GM19043 (cell line): ENCODE measurements around the gene GPBP1.
A peak's percentile ranks its signal among the peaks of the same experiment; 100 is the strongest.
"Not testable (repeated sequence)": the region's sequence is repeated elsewhere in the genome, so short reads cannot be mapped to it uniquely, and the experiment has no call there.

Experiments
- ATAC-seq: cut with Tn5 transposase; IDR thresholded peaks from one replicate; pipeline ENCODE4 v1.9.1; 2021; ENCODE audit warnings: low read depth; ENCODE audit not compliant: unreplicated experiment

GPBP1 gene

DNA sequence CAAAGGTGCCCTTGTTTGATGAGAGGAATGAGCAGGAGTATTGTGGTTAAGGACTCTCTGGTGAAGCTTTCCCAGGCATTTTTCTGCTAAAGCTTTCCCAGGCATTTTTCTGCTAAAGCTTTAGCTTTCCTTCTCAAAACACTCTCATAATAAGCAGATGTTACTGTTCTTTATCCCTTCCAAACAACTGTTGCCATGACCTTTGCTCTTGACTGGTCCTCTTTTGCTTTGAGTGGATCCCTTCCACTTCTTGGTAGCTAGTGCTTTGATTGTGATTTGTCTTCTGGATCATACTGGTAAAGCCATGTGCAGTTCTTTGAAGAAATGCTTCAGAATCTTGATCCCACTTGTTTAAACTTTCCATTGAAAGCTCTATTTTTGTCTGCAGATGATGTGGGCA lies 85.8 kb downstream of the GPBP1 start:
- no peak for ATAC-seq

DNA sequence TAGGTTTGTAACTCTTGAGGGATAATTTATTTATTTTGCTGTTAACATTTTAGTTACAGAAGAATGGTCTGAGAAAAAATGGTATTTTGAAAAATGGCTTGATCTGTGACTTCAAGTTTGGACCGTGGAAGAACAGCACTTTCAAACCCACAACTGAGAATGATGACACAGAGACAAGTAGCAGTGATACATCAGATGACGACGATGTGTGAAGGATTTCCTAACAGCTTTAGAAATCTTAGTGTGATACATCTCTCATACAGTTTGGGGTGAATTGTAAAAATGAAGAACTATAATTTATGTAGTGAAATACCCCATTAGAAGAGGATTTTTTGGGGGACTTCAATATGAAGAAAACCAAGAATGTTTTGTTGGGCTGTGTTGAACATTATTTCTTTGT lies 88.7 kb downstream of the GPBP1 start:
- no peak for ATAC-seq

DNA sequence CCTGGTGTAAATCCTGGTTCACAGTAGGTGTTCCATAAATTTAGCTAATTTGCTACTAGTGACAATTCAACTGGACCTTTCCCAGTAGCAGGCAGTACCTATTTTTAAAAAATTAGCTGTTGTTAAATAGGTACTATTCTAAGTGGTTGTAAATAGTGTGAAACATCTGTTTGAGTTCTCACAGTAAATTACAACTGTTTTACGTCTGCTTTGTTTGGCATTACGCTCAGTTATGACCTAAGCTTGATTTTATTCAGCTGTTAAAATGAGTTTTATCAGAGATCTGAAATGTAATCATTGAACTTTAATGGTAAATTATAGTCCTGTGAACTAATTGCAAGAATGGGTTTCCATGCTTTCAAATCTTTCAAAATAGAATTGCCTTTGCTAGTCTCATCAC lies 93.9 kb downstream of the GPBP1 start:
- no peak for ATAC-seq

DNA sequence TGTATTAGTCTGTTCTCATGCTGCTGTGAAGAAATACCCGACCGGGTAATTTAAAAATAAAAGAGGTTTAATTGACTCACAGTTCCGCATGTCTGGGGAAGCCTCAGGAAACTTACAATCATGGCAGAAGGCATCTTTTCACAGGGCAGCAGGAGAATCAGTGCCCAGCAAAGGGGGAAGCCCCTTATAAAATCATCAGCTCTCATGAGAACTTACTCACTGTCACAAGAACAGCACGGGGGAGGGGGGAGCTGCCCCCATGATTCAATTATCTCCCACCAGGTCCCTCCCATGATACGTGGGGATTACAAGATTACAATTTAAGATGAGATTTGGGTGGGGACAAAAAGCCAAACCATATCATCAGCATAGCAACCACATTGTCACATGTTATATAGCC lies 102.5 kb downstream of the GPBP1 start:
- no peak for ATAC-seq

DNA sequence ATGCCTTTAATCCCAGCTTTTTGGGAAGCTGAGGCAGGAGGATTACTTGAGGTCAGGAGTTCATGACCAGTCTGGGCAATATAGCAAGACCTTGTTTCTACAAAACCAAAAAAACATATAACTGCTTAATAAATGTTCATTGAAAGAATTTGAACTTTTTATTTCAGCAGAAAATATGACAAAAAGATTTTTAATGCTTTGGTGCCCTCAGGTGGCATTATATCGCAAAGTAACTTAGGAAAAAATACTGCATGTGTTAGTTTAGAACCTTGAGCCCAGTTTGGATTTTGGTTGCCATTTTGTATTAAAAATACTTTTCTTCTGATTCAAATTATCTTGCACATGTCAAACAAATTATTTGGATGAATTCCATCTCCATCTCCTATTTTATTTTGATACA lies 103.2 kb downstream of the GPBP1 start:
- no peak for ATAC-seq

DNA sequence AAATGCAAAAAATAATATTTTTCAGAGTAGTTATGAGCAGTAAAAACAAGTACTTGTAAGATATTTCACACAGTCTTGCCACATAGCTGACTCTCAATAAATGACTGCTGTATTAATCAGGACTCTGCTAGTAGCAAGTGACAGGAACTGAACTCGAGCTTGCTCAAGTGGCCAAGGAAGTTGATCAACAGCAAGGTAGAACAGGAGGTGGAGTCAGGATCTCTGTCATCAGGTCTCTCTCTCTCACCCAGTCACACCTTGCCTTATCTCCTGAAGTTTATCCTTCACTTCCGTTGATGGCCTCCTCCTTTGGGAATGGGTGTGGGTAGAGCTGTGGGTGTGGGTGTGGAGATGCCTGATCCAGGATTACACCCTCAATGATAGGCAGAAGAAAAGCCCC lies 107.0 kb downstream of the GPBP1 start:
- no peak for ATAC-seq

DNA sequence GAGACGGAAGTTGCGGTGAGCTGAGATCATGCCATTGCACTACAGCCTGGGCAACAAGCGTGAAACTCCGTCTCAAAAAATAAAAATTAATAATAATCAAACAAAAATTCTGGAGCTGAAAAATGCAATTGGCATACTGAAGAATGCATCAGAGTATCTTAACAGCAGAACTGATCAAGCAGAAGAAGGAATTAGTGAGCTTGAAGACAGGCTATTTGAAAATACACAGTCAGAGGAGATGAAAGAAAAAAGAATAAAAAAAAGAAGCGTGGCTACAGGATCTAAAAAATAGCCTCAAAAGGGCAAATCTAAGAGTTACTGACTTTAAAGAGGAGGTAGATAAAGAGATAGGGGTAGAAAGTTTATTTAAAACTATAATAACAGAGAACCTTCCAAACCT lies 111.2 kb downstream of the GPBP1 start:
- ATAC-seq = not testable (repeated sequence)

DNA sequence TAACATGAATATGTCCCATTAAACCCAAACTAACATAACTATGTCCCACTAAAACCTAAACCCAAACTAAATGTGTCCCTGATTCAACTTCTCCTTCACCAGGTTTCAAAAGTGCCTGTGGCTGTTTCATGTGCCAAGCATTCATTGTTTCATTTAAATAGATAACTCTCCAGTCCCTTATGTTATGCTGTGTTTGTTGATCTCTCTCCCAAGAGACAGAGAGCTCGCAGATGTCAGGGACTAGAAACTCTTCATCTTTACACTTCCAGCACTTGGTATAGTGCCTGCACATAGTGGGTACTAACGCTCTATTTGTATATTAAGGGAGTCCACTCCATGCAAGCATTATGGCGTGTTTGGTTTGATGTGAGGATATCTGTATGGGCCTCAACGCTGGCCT lies 118.0 kb downstream of the GPBP1 start:
- no peak for ATAC-seq

DNA sequence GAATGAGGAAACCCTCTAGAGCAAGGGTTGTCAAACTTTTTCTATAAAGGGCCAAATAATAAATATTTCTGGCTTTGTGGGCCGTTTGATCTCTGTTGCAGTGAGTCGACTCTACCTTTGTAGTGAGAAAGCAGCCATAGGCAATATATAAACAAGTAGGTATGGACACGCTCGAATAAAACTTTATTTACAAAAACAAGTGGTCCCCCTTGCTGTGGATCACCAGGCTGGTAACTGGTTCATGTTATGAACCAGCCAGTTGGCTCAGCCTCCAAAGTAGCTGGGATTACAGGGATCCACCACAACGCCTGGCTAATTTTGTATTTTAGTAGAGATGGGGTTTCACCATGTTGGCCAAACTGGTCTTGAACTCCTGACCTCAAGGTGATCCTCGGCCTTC lies 118.5 kb downstream of the GPBP1 start:
- ATAC-seq = no peak

DNA sequence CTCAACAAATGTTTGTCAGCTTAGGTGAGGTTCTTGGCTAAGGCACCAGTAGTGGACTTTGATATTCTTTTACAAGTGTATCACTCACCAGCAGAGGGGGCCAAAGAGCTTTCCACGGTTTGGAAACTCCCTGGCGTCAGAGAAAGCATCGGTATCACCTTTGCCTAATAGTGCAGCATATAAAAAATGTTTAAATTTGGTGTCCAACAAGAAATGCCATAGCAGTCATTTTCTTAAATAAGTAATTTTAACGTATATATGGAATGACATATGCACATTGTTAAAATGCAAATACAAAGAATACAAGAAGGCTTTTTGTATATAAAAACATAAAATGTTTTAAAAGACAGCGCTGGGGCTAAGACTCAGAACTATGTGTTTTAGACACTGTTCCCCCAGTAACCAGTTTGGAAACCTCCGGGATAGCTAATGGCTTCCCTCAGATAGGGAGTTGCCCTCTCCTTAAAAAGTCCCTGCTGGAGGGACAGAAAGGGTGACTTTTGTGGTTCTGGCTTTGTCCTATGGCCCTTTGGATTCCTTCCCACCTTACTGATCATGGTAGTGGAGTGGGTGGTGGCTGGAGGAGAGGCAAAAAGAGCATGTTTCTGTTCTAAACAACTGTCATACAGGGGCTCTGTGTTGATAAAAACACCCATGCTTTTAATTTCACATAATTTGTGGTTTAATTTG lies 124.6 kb downstream of the GPBP1 start:
- peak; percentile 47 for ATAC-seq

DNA sequence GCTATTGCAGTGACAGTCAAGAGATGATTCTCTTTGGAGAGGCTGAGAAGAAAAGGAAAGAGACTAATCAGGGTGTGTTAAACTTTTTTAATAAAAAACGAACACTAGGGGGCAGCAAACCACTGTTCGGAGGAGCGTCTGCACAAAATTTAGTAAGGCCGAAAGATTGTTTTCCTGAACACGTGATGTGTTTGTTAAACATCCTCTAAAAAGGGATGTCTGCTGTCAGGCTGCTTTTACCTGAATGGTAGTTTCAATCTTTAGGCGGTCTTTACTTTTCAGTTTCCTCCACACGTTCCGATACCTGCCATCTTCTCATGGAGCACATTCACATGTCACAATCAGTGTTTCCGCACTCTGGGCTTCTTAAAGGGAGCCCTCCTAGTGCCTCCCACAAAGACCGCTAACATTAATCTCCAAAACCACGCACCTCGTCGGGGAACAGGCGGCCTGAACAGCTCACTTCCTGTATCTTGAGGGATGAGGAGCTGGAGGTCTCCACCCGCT lies 125.2 kb downstream of the GPBP1 start:
- ATAC-seq = no peak

DNA sequence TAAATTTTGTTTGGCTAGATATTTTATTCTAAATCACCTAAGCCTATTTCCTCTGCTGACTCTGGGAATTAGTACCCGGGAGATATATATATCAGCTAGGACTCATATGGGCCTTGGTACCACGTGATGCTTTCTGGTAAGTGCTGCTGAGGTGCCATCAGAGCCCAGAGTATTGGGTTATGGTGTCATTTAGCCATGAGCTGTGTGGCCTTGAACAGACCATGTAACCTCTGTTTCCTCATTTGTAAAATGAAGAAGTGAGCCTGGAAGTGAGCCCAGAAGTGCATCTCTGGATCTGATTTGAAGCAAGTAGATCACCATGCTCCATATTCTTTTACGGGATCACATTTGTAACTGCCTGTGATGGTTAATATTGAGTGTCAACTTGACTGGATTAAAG lies 126.1 kb downstream of the GPBP1 start:
- no peak for ATAC-seq

DNA sequence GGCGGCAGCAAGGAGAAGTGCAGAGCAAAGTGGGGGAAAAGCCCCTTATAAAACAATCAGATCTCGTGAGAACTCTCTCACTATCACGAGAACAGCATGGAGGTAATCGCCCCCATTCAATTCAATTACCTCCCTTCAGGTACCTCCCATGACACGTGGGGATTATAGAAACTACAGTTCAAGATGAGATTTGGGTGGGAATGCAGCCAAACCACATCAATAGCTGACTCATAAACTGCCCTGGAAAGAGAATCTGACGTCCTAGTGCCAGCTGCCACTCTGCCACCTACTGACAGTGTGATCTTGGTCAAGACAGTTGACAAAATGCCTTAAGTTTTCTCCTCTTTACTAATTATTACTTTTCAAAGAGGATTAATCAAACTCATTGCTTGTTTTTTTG lies 128.3 kb downstream of the GPBP1 start:
- ATAC-seq = no peak

DNA sequence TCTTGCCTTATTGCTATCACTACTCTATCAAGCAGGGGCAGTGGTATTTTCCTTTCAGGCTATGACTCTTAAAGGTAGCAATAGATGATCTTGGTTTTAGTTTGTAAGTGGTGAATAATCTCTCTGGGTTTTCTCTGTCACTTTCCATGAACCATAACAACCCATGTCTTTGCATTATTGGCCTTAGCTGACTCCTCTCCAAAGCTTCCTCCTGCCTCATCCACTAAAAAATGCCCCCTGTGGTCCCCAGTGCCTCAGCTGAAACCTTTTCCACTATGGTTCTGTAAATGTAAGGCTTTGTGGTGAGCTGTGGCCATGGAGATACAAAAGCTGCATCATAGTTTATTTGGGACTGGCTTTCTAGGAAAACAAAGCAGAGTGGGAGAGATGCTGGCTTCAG lies 128.8 kb downstream of the GPBP1 start:
- no peak for ATAC-seq

DNA sequence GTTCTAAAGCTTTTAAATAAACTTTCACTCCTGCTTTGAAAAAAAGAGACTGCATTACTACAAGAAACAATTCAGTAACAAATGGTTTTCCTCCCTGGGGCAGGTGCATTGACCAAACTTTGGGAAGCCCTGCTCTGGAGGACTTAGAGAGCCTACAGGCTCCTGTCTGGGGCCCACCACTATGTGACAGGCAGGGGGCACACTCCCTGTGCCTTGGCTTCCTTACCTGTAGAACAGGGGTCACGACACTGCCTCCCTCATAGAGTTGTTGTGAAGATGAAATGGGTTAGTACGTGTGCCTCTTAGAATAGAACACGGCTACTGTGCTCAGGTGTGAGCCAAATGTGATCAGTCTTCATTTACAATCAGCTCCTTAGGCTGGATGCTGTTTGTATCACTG lies 130.1 kb downstream of the GPBP1 start:
- ATAC-seq = no peak

DNA sequence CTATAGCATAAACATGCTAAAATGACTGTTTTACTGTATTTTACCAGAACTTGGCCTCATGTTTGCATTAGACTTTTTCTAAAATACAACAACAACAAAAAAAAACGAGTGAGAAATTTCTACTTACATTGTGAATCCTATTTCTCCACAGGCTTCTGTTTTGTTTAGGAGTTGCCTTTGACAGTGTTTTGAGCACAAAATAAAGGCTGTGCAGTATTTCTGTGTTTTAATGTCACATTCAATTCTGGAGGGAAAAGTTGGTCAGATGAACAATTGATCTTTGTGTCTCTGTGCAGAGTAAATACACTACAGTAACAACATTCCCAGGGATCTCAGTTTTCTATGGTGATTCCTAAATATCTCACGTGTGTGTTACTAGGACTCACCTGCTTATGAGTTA lies 131.1 kb downstream of the GPBP1 start:
- ATAC-seq = no peak

DNA sequence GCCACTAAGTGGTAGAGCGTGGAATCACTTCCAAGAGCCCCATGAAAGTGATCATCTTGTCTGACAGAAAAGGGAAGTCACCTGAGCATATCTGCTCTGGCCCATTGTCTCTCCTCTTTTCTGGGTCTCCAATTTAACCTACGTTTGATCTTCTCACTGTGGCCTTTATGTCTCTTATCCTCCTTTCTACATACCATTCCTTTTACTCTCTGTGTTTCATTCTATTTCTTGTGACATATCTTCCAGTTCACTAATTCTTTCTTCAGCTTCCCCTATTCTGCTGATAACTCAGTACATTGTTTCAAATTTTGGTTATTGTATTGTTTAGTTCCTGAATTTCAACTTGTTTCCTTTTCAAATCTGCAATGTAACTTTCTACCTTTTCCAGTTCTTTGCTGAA lies 132.5 kb downstream of the GPBP1 start:
- no peak for ATAC-seq

DNA sequence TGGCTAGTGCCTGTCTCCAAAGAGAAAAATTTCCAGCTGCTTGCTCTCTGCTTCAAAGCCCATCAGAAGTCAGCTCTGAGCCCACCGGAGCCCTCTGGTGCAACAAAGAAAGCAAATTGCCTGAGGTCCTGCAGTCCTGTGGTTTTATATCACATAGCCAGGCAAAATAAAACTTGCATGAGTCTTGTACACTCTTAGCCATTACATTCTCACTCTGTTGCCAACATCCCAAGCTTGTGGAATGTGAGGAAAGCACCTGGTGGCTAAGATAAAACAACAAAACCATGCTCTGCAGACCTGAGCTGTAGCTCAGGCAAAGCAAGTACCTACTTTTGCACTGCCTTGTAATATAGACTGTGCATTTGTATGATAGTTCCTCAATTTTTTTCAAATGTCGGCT lies 133.7 kb downstream of the GPBP1 start:
- ATAC-seq = no peak

DNA sequence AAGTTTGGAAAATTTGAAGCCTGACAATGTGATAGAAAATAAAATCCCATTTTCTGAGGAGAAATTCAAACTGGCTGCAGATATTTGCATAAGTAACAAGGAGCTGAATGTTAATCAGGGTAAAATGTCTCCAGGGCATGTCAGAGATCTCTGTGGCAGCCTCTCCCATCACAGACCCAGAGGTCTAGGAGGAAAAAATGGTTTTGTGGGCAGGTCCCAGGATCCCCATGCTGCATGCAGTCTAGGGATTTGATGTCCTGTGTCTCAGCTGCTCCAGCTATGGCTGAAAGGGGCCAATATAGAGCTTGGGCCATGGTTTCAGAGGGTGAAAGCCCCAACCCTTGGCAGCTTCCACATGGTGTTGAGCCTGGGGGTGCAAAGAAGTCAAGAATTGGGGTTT lies 135.2 kb downstream of the GPBP1 start:
- ATAC-seq = not testable (repeated sequence)

DNA sequence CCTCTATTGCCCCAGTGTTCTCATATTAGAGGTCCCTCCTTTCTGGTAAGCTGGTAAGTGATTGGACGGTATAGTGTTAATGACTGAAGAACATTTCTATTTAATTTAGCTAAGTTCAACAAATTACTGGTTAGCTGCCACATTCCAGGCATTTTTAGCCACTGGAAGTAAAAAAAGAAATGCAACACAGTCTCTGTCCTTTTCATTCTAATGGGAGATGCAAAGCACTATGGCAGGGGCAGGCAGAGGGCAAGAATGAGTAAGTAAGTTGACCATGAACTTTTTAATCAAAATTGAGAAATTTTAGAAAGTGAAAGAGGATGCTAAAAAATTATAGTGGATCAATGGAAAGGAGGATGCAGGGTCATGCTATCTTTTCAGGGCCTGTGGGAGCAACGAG lies 137.4 kb downstream of the GPBP1 start:
- no peak for ATAC-seq

DNA sequence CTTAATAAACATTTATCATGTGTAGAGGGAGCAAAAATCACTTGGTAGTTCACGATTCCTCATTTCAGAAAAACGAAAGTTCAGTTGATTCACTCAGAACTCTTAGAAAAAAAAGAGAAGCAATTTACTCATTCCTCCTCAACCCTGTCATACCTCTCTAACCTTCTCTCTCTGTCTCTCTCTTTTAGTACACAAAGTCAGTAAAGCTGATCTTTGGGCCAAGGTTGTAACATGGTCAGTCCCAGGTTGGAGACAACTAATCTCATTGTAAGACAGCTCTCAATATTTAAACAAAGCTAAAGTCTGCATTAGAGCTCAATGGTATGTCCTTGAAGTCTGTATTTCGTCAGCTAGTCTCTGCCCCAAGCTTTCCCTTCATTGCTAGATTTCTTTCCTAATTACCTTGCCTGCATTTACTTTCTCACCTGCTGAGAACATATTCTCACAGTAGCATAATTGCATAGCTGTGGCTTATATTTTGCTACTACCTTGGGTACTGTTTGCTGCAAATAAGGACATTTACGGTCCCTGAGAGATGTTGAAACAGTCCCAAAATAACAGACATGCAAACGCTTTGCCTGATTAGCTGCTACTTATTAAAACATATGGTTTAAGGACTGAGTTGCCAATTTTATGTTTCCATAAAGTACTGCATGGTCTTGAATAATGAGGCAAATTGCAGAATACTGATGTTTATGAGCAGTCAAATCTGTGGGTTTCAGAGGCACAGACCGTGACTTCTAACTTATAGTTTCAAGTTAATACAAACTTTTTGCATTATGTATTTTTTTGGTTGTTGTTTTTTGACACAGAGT lies 138.3 kb downstream of the GPBP1 start:
- ATAC-seq = no peak

DNA sequence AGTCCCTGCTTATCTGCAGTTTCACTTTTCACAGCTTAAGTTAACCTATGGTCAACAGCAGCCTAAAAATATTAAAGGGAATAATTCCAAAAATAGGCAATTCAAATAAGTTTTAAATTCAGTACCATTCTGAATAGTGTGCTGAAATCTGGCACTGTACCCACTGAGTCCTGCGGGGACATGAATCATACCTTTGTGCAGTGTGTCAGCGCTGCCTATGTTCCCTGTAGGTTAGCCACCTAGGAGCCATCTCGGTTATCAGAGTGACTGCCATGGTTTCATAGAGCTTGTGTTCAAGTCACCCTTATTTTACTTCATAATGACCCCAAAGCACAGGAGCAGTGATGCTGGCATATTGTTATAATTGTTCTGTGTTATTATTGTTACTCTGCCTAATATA lies 139.9 kb downstream of the GPBP1 start:
- no peak for ATAC-seq
